Left kidney (tissue), 2 donors: ENCODE data around the gene GPS2. TPM values are rescaled to one million over a fixed set of nuclear protein-coding genes. Genes with fewer than 3 reads are reported as not detected.
A peak's percentile ranks its signal among the peaks of the same experiment; 100 is the strongest.

ENCODE experiments used
- DNase-seq: peaks from one replicate; pipeline ENCODE4 v3.0.0-alpha.2; 2013
- polyA plus RNA-seq: library from polyadenylated mRNA; unstranded; fragments of 120-200 nt; gene quantifications from one replicate; pipeline ENCODE4 v1.2.1, GENCODE V29; 2013; ENCODE audit not compliant: insufficient read length

Gene GPS2
- polyA plus RNA-seq, 1 donor = 96.6 TPM

DNA sequence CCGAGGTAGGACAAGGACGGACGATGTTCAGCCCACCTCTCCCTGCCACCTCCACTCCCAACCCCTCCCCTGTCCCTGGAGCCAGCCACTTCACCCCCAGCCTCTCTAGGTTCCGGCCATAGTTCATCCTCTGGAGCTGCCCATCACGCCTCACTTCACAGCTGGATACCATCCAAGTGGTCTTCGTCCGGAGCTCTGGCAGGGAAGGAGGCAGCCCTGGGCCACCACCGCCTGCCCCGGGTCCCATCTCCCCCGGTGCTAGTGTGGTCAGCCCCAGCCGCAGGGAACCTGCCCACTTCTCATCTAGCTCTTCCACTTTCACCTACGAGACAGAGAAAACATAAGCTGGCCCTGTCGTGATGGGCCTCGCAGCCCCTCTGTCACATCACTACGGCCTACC lies 6.3 kb upstream of the GPS2 start:
- no peak for DNase-seq

DNA sequence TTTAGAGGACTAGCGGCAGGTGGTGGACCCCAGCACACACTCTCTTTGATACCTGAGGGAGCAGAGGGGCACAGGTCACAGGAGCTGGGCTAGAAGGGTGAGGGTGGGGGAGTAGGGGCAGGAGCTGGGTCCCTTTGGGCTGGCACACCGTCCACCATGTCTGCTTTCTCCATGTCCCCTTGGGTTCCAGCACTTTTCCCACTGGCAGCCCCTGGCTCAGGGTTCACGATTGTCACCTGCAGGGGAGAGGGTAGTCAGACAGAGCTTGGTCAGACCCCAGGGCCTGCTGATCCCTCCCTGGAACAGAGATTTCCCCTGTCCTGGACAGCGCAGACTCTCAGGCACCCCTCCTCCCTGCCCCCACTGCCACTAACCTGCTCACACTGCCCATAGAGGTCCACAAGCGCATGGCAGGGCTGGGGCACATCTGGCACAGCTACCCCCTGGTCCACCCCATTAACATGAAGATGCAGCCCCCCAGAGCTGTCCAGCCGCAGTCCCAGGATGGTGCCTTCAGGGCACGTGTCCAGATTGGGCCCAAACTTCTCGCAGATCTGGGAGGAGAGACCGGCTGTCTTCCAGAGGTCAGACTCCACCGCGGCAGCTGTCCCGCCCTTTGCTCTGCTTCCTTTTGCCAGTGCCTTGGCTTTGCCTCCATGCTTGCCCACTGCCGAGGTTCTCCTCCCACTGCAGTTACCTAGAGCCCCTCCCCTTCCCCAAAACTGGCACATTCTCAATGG lies 3.1 kb upstream of the GPS2 start:
- DNase-seq = no peak

DNA sequence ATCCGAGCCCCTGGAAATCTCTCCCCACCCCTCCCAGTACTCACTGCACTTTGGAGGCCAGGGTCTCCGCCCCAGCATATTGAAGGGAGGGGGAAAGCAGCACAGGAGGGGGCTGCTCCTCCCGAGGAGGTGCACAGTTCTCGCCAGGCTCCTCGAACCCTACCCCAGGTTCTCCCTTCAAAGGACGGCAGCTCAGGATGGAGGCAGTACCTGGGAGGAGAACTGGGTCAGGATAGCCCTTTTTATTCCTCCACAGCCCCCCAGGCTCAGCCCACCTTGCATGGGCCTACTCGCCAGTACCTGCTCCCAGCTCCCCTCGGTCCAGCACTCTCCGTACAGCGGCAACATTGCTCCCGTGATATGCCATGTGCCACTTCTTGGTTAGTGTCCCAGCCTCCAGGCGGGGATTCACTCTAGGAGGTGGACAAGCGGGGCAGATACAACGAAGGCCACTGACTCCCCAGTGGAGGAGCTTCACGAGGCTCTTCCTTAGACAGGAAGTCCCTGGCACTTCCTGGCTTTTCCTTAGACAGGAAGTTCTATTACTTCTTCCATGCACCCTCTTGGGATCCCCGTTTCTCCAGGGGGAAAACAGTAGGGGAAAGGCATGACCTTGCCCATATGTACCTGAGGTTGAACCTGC lies 2.1 kb upstream of the GPS2 start:
- no peak for DNase-seq

DNA sequence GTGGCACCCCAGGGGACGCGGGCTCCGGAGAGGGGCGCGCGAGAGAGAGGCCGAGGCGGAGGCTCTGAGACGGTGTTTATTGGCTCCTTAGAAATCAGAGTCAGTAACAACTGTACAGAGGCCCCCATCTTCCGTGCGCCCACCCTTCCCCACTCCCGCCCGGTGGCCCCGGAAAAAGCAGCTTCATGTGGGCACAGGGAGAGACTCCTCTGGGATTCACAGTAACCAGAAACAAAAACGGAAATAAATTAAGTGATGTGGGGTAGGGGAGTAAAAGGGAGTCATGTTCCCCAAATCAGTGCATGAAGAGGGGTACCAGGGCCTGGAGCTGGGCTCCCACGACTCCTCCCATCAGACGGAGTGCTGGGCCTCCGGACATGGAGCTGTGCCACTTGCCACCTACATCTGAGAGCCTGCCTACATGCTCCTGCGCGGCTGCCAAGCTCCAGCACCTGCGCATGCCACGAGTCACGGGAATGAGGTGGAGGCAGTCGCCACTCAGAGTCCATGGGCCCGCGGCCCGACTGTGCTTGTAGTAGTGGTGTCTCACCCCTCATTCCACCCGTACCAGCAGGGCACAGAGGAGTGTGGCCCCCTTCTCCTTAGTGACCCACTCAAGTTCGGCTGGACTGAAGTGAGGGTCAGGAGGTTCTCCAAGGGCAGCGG lies 543 bp upstream of the GPS2 start:
- no peak for DNase-seq

DNA sequence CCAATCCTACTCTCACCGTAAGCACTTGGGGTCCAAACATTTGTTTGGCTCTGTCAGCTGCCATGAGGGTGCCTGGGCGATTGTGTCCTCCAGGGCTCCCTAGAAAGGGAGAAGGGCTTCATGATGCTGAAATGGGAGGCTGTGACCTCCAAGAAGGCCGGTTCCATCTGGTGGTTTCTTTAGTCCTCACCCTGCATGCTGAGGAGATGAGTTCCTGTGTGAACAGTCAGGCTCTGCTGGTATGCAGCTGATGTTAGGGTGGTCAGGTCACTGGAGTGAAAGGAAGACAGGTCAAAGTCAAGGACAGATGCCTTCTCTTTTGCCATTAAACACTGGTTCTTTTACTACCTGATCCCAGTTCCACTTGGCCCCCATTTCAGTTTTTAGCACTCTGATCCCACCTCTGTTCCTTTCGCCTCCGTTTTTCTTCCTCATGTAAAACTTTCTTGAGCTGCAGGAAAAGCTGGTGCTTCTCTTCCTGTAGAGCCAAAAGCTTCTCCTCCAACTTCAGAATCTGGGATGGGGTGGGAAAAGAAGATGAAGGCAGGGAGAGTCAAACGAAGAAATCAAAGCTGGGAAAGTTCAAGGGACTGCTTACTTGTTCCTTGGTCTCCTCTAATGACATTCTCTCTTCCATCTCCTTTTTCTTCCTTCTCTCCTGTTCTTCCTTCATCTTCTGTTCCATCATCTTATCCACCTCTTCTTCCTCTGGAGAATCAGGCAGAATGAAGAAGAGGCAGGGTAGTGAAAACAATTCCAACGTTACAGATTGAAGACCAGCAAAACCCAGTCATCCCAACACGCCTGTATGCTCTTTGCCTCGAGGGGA lies 1.1 kb downstream of the GPS2 start:
- no peak for DNase-seq

DNA sequence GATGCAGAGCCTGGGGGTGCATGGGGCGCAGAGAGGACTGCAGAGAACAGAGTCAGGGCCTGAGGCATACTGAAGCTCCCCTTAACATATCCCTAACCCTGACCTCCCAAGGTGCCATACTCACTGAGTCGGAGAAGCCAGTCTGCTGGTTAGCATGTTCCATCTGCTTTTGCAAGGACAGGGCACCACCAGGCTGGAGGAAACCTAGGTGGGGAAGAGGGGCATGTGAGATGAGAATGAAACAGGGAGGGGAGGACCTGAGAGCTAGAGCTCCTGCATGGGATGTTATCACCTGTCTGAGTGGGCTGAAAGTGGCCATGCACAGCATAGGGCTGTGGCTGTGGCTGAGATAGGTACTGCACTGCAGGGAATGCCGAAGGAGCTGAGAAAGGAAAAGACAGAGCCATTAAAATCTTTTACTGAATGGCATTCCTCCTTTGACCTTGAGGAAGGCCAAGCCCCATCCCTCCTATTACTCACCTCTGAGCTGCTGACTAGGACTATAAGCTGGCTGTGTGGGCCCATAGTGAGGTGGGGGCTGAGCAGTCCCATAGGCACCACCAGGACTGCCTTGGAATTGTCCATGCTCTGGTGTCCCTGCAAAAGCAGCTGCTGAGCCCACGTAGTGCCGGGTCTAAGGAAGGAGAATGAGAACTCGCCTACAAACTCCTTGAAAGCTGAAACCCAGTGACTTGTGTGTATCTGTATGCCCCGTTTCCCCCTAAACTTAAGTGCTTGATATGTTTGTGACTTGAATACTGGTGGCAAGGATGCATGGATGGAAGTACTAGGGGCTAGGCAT lies 1.9 kb downstream of the GPS2 start:
- DNase-seq = no peak

DNA sequence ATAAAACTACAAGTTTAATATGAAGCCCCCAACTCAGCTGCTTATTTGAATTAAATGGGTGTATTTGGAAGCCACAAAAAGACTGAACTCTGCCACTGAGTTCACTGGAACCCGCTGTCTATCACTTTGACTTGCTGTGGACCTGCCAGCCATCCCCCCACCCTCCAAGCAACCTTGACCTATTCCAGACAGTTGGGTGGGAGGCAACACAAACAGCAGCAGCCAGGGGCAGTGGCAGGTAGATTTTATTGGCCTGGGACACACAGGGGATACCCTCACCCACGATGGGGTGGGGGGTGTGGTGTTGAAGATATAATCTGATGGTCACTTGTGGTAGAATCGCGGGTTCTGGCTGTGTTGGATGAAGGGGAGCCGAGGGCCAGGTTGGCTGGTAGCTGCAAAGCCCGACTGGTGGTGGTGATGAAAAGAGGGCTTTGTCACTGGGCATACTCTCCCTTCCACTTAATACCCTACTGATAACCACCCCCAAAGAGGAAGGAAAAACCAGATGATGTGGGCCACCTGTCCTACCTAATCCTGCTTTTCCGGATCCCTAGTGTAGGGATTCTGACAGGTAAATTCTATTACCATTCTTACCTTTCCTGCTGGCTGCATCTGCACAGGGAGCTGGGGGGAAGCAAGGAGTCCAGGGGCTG lies 2.6 kb downstream of the GPS2 start:
- DNase-seq = no peak

DNA sequence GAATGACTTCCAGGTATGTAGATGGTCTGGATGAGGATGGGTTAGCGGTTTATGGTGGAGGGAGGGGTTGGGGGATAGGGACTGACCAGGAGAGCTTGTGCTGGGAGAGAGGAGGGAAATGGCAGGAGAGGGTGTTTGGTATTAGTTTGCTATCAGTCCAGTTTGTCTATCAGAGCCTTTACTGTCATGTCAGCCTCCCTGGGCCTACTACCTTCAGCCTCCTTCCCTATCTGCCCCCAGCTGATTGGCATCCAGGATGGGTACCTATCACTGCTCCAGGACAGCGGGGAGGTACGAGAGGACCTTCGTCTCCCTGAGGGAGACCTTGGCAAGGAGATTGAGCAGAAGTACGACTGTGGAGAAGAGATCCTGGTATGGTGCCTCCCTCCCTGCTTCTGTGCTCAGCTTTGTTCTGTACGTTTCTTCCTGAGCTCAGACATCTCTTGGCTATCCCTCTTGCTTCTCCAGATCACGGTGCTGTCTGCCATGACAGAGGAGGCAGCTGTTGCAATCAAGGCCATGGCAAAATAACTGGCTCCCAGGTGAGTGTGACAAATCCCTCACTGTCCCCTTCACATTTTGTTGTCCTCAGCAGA lies 4.0 kb downstream of the GPS2 start:
- no peak for DNase-seq

DNA sequence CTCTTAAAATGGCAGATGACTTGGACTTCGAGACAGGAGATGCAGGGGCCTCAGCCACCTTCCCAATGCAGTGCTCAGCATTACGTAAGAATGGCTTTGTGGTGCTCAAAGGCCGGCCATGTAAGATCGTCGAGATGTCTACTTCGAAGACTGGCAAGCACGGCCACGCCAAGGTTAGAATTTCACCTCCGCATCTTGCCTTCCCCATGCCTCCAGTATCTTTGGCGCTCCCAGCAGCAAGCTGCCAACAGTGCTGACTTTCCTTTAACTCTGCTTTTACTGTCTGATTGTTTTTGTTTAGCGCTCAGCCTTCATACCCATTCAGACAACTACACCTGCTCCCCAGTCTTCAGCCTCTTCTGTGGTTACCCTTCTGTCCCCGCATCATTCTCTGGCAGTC lies 5.5 kb downstream of the GPS2 start:
- no peak for DNase-seq

DNA sequence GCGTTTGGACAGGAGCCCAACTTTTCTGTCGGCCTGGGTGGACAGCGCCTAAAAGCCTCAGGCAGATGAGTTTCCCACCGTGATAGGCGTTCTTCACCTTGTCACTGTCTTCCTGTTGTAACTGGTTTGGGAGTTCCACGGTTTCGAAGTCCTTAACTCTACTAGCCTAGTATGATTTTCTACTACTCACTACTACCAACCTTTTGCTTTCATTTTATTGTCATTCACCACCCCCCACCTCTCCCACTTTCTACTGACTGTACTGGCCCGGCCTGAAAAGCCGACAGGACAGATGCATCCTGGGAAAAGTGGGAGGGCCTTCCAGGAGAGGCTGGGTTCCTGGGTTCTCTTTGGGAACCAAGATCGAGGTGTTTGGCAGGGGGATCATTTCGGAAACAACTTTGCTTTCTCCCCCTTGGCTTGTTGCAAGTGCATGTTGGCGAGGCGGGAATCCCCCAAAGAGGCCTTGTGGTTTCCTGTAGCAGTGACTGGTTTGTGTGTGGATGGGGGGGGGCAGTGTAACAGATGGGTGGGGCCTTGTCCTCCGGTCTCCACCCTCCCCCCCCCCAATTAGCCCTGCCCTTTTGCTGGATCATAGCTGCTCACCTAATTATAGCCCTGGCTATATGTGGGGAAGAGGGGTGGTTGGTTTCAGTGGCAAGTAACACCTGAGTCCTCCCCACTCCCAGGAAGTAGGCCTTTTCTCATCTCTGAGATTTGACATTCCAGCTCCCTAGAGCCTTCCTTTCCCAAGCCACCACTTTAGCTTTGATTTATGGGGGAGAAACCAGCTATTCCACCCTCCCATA lies 6.3 kb downstream of the GPS2 start:
- no peak for DNase-seq

DNA sequence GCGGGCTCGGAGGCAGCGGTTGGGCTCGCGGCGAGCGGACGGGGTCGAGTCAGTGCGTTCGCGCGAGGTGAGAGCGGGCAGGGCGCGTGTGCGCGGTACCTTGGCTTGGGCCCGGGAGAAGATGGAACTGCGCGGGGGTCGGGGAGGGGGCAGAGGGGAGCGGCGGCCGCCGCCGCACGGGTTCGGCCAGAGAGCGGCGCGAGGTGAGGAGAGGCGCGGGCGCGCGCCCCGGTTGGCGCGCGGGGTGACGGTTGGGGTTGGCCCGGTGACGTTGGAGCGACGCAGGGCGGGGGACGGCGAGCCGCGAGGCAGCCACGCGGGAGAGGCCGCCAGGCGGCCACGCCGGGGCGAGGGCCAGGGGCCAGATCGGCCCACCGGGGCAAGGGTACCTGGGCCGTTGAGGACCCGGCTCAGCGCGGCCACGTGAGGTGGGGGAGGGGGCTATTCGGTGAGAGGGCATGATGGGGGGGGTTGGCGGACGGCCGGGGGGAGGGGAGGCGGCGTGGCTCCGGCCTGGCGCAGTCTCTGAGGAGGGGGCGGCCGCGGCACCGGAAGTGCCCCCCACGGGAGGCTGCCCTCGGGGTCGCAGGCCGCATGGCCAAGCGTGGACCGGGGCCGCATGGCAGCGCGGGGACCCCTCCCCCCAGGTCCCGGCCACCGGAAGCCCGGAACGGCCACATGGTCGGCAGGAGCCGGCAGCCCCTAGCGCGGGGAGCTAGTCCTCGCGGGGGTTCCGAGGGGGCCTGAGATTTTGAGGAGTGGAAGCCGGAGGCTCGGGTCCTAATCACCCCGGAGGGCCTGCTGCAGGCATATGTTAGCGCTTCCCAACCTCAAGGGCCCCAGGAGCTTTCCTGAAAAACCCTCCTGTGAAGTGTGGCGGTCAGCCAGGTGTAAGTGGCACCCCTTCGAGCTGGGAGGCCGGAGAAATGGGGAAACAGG lies 7.2 kb downstream of the GPS2 start:
- no peak for DNase-seq

DNA sequence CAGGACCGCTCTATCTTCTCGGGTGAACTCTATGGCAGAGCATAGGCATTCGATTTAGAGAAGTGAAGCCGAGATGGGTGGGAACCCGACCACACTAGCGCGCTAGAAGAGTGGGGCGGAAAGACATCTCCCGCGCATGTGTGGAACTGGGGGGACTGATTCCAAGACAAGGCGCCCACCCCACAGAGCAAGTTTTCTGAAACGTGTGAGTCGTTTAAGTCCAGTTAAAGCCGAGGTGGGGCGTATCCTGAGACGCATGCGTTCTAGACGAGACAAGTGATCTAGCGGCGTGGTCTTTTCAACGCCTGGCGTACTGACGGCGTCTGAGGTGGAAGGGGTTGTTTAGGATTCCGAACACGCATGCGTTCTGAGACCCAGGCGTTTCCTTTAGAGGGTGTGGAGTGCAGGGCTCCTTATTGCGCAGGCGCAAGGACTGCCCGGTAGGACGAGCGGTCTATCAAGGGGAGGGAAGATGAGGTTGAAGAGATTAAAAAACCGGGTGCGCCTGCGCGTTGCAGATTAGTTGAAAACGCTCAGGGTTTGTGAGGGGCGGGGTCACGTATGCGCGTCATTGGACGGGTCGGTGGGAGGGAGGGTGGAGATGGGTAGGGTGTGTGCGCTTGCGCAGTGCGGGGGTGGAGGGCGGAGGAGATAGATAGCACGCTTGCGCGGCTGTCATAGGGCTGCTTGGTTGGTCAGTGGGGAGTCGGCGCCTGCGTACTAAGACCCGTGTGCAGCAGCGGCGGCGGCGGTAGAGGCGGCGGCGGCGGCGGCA lies 8.1 kb downstream of the GPS2 start, which contains the start of gene EIF5A:
EIF5A (plus strand) TSS at position 718 of the 775 bp plus-strand sequence. CDS start 2,008 bp downstream, outside the sequence.
- DNase-seq = peak; percentile 100

DNA sequence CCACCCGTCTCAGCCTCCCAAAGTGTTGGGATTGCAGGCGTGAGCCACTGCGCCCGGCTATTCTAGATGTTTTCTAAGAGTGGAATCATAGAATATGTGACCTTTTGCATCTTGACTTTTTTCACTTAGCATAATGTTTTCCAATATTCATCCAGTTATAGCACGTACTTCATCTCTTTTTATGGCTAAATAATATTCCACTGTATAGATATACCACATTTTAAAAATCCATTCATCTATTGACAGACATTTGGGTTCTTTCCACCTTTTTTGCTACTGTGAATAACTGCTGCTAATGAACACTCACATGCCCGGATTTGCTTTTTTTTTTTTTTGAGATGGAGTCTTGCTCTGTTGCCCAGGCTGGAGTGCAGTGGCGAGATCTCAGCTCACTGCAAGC lies 11.0 kb downstream of the GPS2 start:
- no peak for DNase-seq

DNA sequence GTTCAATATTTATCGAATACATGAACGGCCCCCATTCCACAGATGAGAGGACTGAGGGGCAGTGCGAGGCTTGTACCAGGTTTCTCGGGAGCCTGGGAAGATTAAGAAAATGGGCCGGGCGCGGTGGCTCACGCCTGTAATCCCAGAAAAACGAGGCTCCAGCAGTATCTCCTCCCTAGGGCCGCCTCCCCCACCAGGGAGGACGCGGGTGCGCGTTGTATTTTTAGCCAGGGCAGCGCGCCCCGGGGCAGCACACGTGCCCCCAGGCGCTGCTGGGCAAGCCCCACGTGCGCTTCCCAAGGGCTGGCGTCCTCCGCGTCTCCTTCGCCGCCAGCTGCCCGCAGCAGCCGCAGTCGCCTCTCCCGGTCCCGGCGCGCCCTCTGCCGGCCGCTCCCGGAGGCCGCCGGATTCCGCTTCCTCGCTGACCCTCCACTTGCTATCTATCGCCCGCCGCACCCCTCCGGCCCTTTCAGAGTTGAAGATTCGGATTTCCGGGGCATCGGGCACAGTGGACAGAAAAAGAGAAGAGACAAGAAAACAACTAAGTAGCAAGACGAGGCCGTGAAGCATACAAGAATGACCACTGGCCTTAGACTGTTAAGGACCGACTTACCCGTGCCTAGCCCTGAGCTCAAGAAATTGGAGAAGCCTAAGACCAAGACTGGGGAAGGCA lies 18.8 kb downstream of the GPS2 start:
- peak; percentile 74 for DNase-seq

DNA sequence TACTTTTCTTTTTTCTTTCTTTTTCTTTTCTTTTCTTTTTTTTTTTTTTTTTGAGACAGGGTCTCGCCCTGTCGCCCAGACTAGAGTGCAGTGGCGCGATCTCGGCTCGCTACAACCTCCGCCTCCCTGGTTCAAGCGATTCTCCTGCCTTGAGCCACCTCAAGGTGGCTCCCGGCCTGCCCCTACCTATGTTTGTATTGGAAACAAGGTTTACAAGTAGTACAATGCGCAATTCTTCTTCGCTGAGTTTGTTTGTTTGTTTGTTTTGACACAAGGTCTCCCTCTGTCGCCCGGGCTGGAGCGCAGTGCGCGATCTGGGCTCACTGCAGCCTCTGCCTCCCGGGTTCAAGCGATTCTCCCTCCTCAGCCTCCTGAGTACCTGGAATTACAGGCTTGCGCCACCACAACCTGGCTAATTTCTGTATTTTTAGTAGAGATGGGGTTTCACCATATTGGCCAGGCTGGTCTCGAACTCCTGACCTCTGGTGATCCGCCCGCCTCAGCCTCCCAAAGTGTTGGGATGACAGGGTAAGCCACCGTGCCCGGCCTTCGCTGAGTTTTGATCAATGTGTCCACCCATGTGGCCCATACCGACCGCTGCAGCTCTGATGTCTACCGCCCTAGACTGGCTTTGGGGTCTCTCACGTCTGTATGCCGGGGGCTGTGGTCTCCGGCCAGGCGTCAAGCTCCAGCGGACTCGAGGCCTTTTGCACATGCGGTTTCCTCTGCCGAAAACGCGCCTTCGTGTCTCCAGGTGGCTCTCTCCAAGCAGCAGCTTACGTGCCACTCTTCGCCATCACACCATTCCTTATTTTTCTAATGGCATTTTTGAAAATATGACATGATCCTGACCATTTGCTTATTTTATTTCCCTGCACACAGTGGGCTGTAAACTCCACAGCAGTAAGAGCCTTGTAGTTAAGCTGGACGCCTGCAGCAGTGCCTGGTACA lies 19.7 kb downstream of the GPS2 start:
- no peak for DNase-seq

DNA sequence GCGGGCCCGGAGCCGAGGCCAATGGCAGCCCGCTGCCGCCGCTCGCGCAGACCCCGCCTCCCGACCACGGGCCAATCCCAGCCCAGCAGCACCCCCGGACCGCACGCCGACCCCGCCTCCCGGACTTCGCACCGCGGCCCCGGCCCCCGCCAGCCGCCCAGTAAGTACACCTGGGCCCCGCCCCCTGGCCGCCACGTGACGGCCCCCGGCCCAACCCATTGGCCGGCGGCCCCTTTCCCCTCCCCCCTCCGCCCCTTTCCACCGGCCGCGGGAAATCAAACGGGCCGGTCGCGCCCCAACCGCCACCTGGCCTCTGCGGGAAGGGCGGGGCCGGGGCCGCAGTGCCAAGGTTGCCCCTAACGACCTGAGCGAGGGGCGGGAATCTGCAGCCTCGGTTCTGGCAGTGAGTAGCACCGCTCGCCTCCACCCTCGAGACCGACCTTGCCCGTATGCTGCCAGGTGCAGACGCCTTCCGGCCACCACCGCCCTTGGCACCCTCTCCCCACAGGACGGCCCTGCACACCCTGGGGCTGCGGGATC lies 20.5 kb downstream of the GPS2 start, which contains the start of gene YBX2:
YBX2 (minus strand) TSS at position 26 of the 540 bp plus-strand sequence. CDS start 139 bp downstream, outside the sequence.
- no peak for DNase-seq
